K562 (cell line): Measurements from ENCODE around the gene HDGFL2. TPM values are rescaled to one million over a fixed set of nuclear protein-coding genes. Genes with fewer than 3 reads are reported as not detected.

ENCODE experiments used
- ATAC-seq: fragments of 200-7000 bp; cut with Tn5 transposase; 3 replicates; pipeline ENCODE4 v1.9.1; 2020; ENCODE audit warnings: moderate library complexity
- BruUV-seq: library from RNA; stranded (reverse); fragments of 400-500 nt; replicated peaks from 2 replicates; lab custom pipeline; 2021; lab: Mats Ljungman, UMichigan
- CTCF ChIA-PET: fragments of 300-600 bp; formaldehyde crosslinking; extraction: SDS; loops from one replicate; lab custom pipeline; 2021; ENCODE audit warnings: low intra/inter-chr PET ratio; lab: Yijun Ruan, JAX
- POLR2A ChIA-PET: fragments of 300-600, 350-650 bp; sonication (Branson Sonifier 250); formaldehyde crosslinking; extraction: SDS; loops from one replicate; lab custom pipeline; 2021; ENCODE audit warnings: antibody characterized with exemption, inconsistent platforms; lab: Yijun Ruan, JAX
- DNase-seq, 4 experiments: peaks; one replicate each; pipeline versions ENCODE4 v3.0.0 to v3.0.0-alpha.2; 2011 to 2018; ENCODE audit warnings: low spot score in 3 of 4, mixed read lengths in 3 of 4; ENCODE audit errors: extremely low read depth in 1 of 4
- FAIRE-seq: peaks from 2 replicates; lab custom pipeline; 2011; peaks lifted over from hg19 to GRCh38; lab: Jason Lieb, UNC
- H2AFZ ChIP-seq: 2 replicates; pipeline ENCODE4 v1.6.0; 2011; ENCODE audit warnings: low read depth, low read length, control low read depth, inconsistent platforms
- H3K27ac ChIP-seq: fragments of 200-600 bp; 3 replicates; pipeline ENCODE4 v1.8.0; 2011; ENCODE audit warnings: low read depth, mild to moderate bottlenecking, control low read depth, inconsistent platforms, low read length, moderate library complexity, mixed read lengths; ENCODE audit errors: extremely low read depth
- H3K27me3 ChIP-seq, 2 experiments: fragments of 300-600 bp in 1 of 2; 2 replicates in 1 of 2; 3 replicates in 1 of 2; pipeline versions ENCODE4 v1.6.0 to v1.8.0; 2011; ENCODE audit warnings: inconsistent platforms in 2 of 2, low read length in 2 of 2, mild to moderate bottlenecking in 1 of 2, mixed read lengths in 1 of 2, moderate library complexity in 1 of 2; ENCODE audit not compliant: control insufficient read depth in 2 of 2, insufficient read depth in 2 of 2
- H3K36me3 ChIP-seq: fragments of 300-600 bp; 3 replicates; pipeline ENCODE4 v1.8.0; 2011; ENCODE audit warnings: mild to moderate bottlenecking, low read length, inconsistent platforms; ENCODE audit not compliant: control insufficient read depth, insufficient read depth
- H3K4me1 ChIP-seq, 2 experiments: fragments of 200-600 bp in 1 of 2; replicated peaks in 1 of 2; 2 replicates in 1 of 2; 3 replicates in 1 of 2; pipeline versions ENCODE4 v1.5.1 to v1.8.0; 2011; ENCODE audit warnings: inconsistent platforms in 2 of 2, low read length in 2 of 2, mild to moderate bottlenecking in 1 of 2, mixed read lengths in 1 of 2, moderate library complexity in 1 of 2; ENCODE audit not compliant: control insufficient read depth in 2 of 2, insufficient read depth in 2 of 2
- H3K4me2 ChIP-seq: 2 replicates; pipeline ENCODE4 v1.6.1; 2011; ENCODE audit warnings: low read length, control low read depth, inconsistent platforms, mixed read lengths; ENCODE audit not compliant: insufficient read depth
- H3K4me3 ChIP-seq: fragments of 200-600 bp; sonication (generic), shearing (Covaris generic); 2 replicates; pipeline ENCODE4 v1.5.1; 2016; ENCODE audit warnings: control low read depth, inconsistent platforms
- H3K79me2 ChIP-seq: fragments of 200-600 bp; 3 replicates; pipeline ENCODE4 v1.8.0; 2011; ENCODE audit warnings: low read length, inconsistent platforms; ENCODE audit not compliant: control insufficient read depth, insufficient read depth
- H3K9ac ChIP-seq, 2 experiments: 2 replicates each; pipeline versions ENCODE4 v1.6.0 to v1.6.1; 2011; ENCODE audit warnings: low read depth in 2 of 2, low read length in 2 of 2, control low read depth in 1 of 2, inconsistent platforms in 1 of 2, mild to moderate bottlenecking in 1 of 2, mixed read lengths in 1 of 2; ENCODE audit not compliant: insufficient read depth in 1 of 2
- H3K9me1 ChIP-seq: one replicate; pipeline ENCODE4 v1.6.0; 2011; ENCODE audit warnings: inconsistent platforms, mild to moderate bottlenecking, low read length, moderate library complexity; ENCODE audit not compliant: control insufficient read depth, insufficient read depth
- H3K9me3 ChIP-seq: replicated peaks from 2 replicates; pipeline ENCODE4 v1.5.1; 2011; ENCODE audit warnings: low read depth, low read length, inconsistent platforms; ENCODE audit not compliant: control insufficient read depth, insufficient read depth
- H4K20me1 ChIP-seq: replicated peaks from 2 replicates; pipeline ENCODE4 v1.6.1; 2011; ENCODE audit warnings: low read length, inconsistent platforms, mixed read lengths; ENCODE audit not compliant: control insufficient read depth, insufficient read depth
- BACH1 ChIP-seq: fragments of 200-800 bp; sonication (Bioruptor generic); IDR thresholded peaks from 2 replicates; pipeline ENCODE4 v1.6.1; 2016; ENCODE audit warnings: missing genetic modification characterization, missing compliant biosample characterization
- CBX5 ChIP-seq: IDR thresholded peaks from 2 replicates; pipeline ENCODE4 v1.6.1; 2014; ENCODE audit warnings: low read depth, borderline replicate concordance
- HNRNPLL ChIP-seq: fragments of 200-400 bp; formaldehyde crosslinking; IDR thresholded peaks from 2 replicates; pipeline ENCODE4 v1.6.1; 2017; ENCODE audit warnings: low read length, low read depth, mild to moderate bottlenecking; ENCODE audit not compliant: poor library complexity, severe bottlenecking
- MCM2 ChIP-seq: fragments of 450-650 bp; IDR thresholded peaks from 2 replicates; pipeline ENCODE4 v1.6.1; 2017; ENCODE audit warnings: low read depth, mild to moderate bottlenecking
- MCM7 ChIP-seq, 2 experiments: fragments of 450-650 bp; IDR thresholded peaks; 2 replicates each; pipeline ENCODE4 v1.6.1; 2016 to 2018
- NBN ChIP-seq: fragments of 450-650 bp; IDR thresholded peaks from 2 replicates; pipeline ENCODE4 v1.6.1; 2016; ENCODE audit warnings: low read depth, mild to moderate bottlenecking
- RBM22 ChIP-seq: fragments of 200-400 bp; formaldehyde crosslinking; IDR thresholded peaks from 2 replicates; pipeline ENCODE4 v1.6.1; 2018; ENCODE audit warnings: low read length, low read depth; ENCODE audit not compliant: poor library complexity, severe bottlenecking
- SMARCA4 ChIP-seq: fragments of 450-650 bp; IDR thresholded peaks from 2 replicates; pipeline ENCODE4 v1.6.1; 2016
- SMARCE1 ChIP-seq: fragments of 450-650 bp; IDR thresholded peaks from 2 replicates; pipeline ENCODE4 v1.7.1; 2016; ENCODE audit warnings: mild to moderate bottlenecking
- SP1 ChIP-seq: sonication (generic); formaldehyde crosslinking; IDR thresholded peaks from 2 replicates; pipeline ENCODE4 v1.8.1; 2022; ENCODE audit warnings: mild to moderate bottlenecking, missing genetic modification reagents
- SRSF3 ChIP-seq: fragments of 200-400 bp; formaldehyde crosslinking; IDR thresholded peaks from 2 replicates; pipeline ENCODE4 v1.6.1; 2016; ENCODE audit warnings: mild to moderate bottlenecking, low read length, moderate library complexity; ENCODE audit not compliant: insufficient read depth
- SRSF7 ChIP-seq: fragments of 200-400 bp; formaldehyde crosslinking; optimal IDR thresholded peaks from 2 replicates; pipeline ENCODE3; 2017; ENCODE audit warnings: mild to moderate bottlenecking, low read depth, low read length
- TRIM24 ChIP-seq, 2 experiments: fragments of 450-650 bp; IDR thresholded peaks; 2 replicates each; pipeline ENCODE4 v1.6.1; 2016
- ZBTB49 ChIP-seq: sonication (generic); formaldehyde crosslinking; IDR thresholded peaks from 2 replicates; pipeline ENCODE4 v1.8.0; 2022; ENCODE audit warnings: missing genetic modification reagents, mild to moderate bottlenecking, borderline replicate concordance
- ZFPM2 ChIP-seq: fragments of 250-450 bp; sonication (Bioruptor Pico); IDR thresholded peaks from 2 replicates; pipeline ENCODE4 v1.5.1; 2022; ENCODE audit warnings: mild to moderate bottlenecking
- ZNF146 ChIP-seq: IDR thresholded peaks from one replicate; pipeline ENCODE4 v1.6.1; 2018; ENCODE audit warnings: missing compliant biosample characterization; ENCODE audit not compliant: unreplicated experiment
- ZNF644 ChIP-seq: fragments of 200-800 bp; sonication (Bioruptor generic); IDR thresholded peaks from 2 replicates; pipeline ENCODE4 v1.6.1; 2016; ENCODE audit warnings: low read depth, missing genetic modification characterization, missing compliant biosample characterization
- WGBS: fragments of 100-300 bp; shearing (Covaris generic); methylation state at CpG from one replicate; pipeline ENCODE4 v1.1.6; 2016; ENCODE audit warnings: low coverage, mixed read lengths; ENCODE audit not compliant: insufficient coverage; ENCODE audit errors: missing lambda C conversion rate; 5-methylcytosine and 5-hydroxymethylcytosine counted together
- in situ Hi-C: fragments of 300-500 bp; cut with MboI; formaldehyde crosslinking; loops from 4 replicates; pipeline ENCODE4 v1.15.0; 2018; ENCODE audit warnings: inconsistent platforms, mixed read lengths
- intact Hi-C: fragments of 100-400 bp; cut with micrococcal nuclease; formaldehyde crosslinking; loops from 2 replicates; pipeline ENCODE4 v1.14.2; 2022
- polyA plus RNA-seq, 8 experiments: library from polyadenylated mRNA; depleted of rRNA in 4 of 8; stranded (reverse) in 5 of 8; unstranded in 3 of 8; fragments of >200 nt; fragmentation: Nextera tagmentation in 2 of 8; fragmentation: Illumina TruSeq in 1 of 8; extraction: Ambion mirVana in 2 of 8; extraction: Trizol in 1 of 8; gene quantifications; 2 replicates each; pipeline versions ENCODE4 v1.2.1 to v1.2.3, GENCODE V29; 2011 to 2014; ENCODE audit warnings: inconsistent platforms in 1 of 8, missing spikeins in 1 of 8
- total RNA-seq, 7 experiments: library from RNA; depleted of rRNA in 6 of 7; stranded (reverse); fragments of >200 nt in 6 of 7; fragmentation: Illumina TruSeq in 2 of 7; extraction: Trizol in 2 of 7; gene quantifications; 2 replicates each; pipeline versions ENCODE4 v1.2.1 to v1.2.3, GENCODE V29; 2011 to 2021; ENCODE audit warnings: low replicate concordance in 1 of 7
- TF ChIP-seq, protein P1 (sequence below): IDR thresholded peaks from 2 replicates; pipeline ENCODE4 v1.6.1; 2011; ENCODE audit not compliant: insufficient read length; ENCODE audit errors: extremely low read depth

The HDGFL2 gene
- total and polyA plus RNA-seq, 9 of the 15 experiments (the other 6 are each of a cell fraction or from before 2014, with no cell fraction given): 0.13 to 61.7 (median 16.0) TPM

GRCh38 chr19:4456843-4457653, 15.0 kb upstream of the HDGFL2 start:
- CTCF ChIA-PET: no interaction called here
- Histone ChIP-seq H3K79me2 (peaks cover 34% of the 10 kb centered on the region), H3K9me1 (peaks cover 2% of the 10 kb centered on the region), H3K4me2 (peak overlapping the region; percentile 96), H3K4me1 (peaks cover 21 to 56% of the 10 kb centered on the region in 2 experiments), H3K27ac (peak overlapping the region; percentile 76), H3K36me3 (peaks cover 28% of the 10 kb centered on the region; the same call in 2 of the 3 replicates), H4K20me1 (peaks cover 5% of the 10 kb centered on the region; the same call in 1 of the 2 replicates), H3K4me3 (peak overlapping the region; percentile 67), H2AFZ (peak overlapping the region; percentile 66; the same call in 1 of the 2 replicates), H3K9me3 (no peaks in the 10 kb centered on the region), H3K27me3 (no peaks in the 10 kb centered on the region), H3K9ac (peak overlapping the region; percentile 76 to 87)
- intact Hi-C loops (no loop called here), in situ Hi-C loops (no loop called here)
- 1% methylated on average over 17 of the region's 53 CpGs for WGBS
- ATAC-seq: peak; percentile 32
- POLR2A ChIA-PET: interaction anchor here (0.5 to 6.3 kb wide), 7 partner anchors 12 to 1534 kb away, joined by 3 to 60 read pairs (median 5); partner anchors contain the start of genes CHAF1A and HDGFL2
- DNase-seq: peak; percentile 71 to 91 (median 90)
- FAIRE-seq: peak; percentile 42
- BruUV-seq: no TSS peak
- TF ChIP-seq ZNF146 (CRISPR knock-in tag) (no peak), SRSF7 (no peak), RBM22 (no peak), CBX5 (no peak), SP1 (CRISPR knock-in tag) (no peak), HNRNPLL (no peak), ZNF644 (tag) (no peak), MCM2 (no peak), TRIM24 (IDR thresholded peaks at IDR 0.05) (no peak), MCM7 (IDR thresholded peaks at IDR 0.05) (no peak), SMARCE1 (no peak), SMARCA4 (peak; percentile 20; the same call in 1 of the 2 replicates), BACH1 (no peak), ZFPM2 (CRISPR knock-in tag) (no peak), SRSF3 (no peak), ZBTB49 (CRISPR knock-in tag) (no peak), NBN (no peak)
- TF ChIP-seq, protein P1, sequence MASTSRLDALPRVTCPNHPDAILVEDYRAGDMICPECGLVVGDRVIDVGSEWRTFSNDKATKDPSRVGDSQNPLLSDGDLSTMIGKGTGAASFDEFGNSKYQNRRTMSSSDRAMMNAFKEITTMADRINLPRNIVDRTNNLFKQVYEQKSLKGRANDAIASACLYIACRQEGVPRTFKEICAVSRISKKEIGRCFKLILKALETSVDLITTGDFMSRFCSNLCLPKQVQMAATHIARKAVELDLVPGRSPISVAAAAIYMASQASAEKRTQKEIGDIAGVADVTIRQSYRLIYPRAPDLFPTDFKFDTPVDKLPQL: no peak
